GM19043 (cell line): Measurements from ENCODE around the gene CASP3.
"Not testable (repeated sequence)": the region's sequence is repeated elsewhere in the genome, so short reads cannot be mapped to it uniquely, and the experiment has no call there.

Experiments
- ATAC-seq: cut with Tn5 transposase; IDR thresholded peaks from one replicate; pipeline ENCODE4 v1.9.1; 2021; ENCODE audit warnings: low read depth; ENCODE audit not compliant: unreplicated experiment

The CASP3 gene

DNA sequence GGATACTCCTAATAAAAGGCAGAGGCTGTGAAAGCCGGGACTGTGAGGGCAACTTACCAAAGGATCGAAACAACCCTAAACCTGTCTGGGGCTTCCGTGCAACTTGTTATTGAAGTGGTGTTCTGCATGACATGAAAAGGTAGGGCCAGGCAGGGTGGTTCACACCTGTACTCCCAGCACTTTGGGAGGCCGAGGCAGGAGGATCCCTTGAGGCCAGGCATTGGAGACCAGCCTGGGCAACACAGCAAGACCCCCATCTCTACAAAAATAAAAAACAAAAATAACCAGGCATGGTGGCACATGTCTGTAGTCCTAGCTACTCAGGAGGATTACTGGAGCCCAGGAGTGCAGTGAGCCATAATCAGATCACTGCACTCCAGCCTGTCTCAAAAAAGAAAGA lies 12.3 kb downstream of the CASP3 start:
- no peak for ATAC-seq

- ATAC-seq: no peak
Measured at GRCh38 chr4:184636144-184636543, 13.1 kb downstream of the CASP3 start.

- ATAC-seq: no peak
Measured at GRCh38 chr4:184635381-184635780, 13.9 kb downstream of the CASP3 start.

DNA sequence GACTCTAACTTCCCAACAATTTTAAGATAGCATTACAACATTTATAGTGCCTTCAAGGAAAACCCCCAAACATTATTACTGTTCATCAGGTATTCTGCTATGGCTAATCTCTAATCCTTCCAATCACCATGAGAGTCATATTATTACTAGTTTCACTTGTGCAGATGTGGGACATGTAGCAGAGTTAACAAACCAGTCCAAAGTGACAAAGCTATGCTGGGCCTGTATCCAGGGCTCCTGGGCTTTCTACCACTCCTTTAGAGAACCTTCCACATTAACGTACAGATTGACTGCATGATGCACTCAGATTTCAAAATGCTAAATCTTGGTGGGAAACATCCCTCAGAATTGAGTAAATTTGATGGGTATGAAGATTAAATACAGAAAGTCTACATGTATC lies 16.4 kb downstream of the CASP3 start:
- no peak for ATAC-seq

DNA sequence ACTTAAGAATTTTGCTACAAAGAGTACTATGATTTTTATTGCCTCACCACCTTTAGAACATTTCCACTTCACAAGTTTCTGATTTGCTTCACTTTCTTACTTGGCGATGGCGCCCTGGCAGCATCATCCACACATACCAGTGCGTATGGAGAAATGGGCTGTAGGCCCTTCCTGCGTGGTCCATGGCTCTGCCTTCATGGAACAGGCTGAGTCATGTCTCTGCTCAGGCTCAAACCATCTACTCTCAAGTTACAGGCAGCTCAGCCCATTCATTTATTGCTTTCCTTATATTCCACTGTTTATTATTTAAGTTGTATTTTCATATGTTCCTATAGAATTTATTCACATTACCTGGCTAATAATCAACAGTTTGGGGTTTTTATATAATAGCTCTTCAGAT lies 21.1 kb downstream of the CASP3 start:
- ATAC-seq: no peak

GRCh38 chr4:184625783-184626596 lies 23.3 kb downstream of the CASP3 start:
- ATAC-seq: not testable (repeated sequence)

DNA sequence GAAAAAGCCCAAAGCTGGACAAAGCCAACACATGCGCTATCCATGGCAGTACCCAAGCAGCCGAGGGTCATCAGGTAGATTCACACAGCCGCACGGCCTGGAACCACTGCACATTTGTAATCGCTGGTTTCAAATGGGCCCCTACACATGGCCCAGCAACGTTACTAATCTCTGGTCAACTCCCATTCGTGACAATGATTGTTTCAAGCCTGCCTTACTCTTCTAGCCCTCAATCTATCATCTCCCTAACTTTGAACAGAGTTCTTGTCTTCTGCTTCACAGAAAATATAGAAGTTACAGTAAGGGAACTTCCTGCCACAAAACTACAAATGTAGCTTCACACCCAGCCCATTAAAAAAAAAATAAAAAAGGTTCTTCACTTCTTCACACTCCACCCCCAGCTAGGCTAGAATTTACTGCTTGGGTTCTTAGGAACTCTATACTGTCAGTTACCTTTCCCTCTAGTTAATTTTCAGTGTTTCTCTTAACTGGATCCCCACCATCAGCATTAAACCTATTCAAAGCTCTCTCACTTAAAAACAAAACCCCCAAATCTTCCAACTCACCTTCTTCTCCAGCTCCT lies 24.2 kb downstream of the CASP3 start:
- no peak for ATAC-seq

GRCh38 chr4:184624504-184624903 lies 24.7 kb downstream of the CASP3 start:
- not testable (repeated sequence) for ATAC-seq

DNA sequence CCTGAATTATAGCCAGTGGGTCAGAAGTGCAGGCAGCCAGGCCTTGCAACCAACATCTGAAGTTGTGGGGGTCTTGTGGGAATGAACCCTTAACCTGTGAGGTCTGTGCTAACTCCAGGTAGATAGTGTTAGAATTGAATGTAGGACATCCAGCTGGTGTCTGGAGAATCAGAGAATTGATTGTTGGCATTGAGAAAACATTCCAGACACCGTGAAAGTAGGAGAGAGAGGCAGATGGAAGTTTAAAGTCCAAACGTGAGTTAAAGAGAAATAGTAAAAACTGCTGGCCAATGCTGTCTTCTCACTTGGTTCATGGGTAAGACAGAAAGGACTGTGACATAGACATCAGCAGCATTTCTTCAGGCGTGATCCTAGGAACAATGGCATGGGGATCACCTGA lies 27.7 kb downstream of the CASP3 start:
- ATAC-seq: no peak

- ATAC-seq: no peak
Measured at GRCh38 chr4:184620212-184620867, 28.9 kb downstream of the CASP3 start.

- no peak for ATAC-seq
Measured at GRCh38 chr4:184617600-184618196, 31.5 kb downstream of the CASP3 start.

- peak; percentile 80 for ATAC-seq
Measured at GRCh38 chr4:184616633-184617551, 32.4 kb downstream of the CASP3 start.

DNA sequence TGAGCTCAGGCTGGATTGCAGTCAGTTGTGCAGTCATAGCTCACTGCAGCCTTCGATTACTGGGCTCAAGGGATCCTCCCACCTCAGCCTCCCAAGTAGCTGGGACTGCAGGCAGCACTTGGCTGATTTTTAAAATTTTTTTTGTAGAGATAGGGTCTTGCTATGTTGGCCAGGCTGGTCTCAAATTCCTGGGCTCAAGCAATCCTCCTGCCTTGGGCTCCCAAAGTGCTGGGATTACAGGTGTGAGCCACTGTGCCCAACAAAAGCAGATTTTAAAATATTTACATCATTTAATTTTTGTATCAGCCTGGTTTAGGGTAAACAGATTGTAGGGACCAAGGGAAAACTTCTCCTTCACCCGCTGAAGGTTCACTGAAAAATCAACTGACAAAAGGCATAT lies 33.1 kb downstream of the CASP3 start:
- not testable (repeated sequence) for ATAC-seq

DNA sequence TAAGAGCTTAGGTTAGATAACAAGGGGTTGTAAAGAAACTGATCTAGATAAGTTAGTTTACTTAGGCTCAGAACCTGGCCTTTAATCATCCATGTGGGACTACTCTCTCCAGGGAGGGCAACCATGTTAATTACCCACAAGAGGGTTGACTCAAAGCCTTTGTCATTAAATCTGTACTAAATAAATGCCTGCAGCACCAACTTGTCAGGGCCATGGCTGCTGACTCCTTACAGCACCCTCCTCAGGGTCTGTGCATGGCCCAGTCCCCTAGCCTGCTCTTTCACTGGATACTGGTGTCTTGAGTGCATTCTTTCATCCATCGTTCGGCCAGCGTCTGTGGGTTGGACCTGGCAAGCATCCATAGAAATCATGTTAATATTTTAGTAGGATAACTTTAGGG lies 34.7 kb downstream of the CASP3 start:
- ATAC-seq: no peak

DNA sequence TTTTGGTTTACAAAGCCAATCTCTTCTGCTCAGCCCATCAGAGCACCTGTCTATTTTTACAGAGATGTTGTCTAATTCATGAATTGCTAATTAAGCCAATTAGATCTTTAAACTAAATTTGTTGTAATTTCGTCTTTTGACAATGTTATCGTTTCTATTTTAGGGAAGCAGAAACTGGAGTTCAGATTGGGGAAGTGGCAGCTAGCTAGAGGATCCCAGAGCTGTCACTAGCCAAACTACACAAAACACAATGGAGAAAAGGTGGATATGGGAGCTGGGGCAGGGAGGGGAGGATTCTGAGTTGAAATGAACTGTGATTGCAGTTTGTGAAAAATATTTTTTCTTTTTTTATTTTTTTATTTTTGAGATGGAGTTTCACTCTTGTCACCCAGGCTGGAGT lies 35.8 kb downstream of the CASP3 start:
- no peak for ATAC-seq

DNA sequence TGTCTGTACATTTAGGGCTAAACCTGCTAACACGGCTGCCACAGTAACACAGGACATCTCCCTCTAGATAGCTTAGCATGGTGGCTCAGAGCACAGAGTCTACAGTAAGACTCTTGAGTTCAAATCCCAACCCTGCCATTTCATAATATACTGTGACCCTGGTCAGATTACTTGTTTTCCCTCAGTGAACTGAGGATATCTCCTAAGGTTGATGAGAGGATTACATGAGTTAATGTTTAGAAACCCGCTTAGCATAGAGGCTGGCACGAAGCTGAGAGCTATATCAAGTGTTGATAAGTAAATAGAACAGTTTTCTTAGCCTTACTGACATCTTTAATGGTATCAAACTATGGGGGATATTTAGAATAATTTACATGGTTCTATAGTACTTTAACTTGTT lies 37.2 kb downstream of the CASP3 start:
- ATAC-seq: no peak

- not testable (repeated sequence) for ATAC-seq
Measured at GRCh38 chr4:184607429-184607828, 41.8 kb downstream of the CASP3 start.

DNA sequence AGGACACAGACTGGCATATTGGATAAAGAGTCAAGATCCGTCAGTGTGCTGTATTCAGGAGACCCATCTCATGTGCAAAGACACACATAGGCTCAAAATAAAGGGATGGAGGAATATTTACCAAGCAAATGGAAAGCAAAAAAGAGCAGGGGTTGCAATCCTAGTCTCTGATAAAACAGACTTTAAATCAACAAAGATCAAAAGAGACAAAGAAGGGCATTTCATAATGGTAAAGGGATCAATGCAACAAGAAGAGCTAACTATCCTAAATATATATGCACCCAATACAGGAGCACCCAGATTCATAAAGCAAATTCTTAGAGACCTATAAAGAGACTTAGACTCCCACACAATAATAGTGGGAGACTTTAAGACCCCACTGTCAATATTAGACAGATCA lies 46.4 kb downstream of the CASP3 start:
- ATAC-seq: not testable (repeated sequence)

DNA sequence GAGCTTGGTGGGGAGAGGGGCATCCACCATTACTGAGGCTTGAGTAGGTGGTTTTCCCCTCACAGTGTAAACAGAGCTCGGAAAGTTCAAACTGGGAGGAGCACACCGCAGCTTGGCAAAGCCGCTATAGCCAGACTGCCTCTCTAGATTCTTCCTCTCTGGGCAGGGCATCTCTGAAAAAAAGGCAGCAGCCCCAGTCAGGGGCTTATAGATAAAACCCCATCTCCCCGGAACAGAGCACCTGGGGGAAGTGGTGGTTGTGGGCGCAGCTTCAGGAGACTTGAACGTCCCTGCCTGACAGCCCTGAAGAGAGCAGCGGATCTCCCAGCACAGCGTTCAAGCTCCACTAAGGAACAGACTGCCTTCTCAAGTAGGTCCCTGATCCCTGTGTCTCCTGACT lies 48.3 kb downstream of the CASP3 start:
- not testable (repeated sequence) for ATAC-seq

DNA sequence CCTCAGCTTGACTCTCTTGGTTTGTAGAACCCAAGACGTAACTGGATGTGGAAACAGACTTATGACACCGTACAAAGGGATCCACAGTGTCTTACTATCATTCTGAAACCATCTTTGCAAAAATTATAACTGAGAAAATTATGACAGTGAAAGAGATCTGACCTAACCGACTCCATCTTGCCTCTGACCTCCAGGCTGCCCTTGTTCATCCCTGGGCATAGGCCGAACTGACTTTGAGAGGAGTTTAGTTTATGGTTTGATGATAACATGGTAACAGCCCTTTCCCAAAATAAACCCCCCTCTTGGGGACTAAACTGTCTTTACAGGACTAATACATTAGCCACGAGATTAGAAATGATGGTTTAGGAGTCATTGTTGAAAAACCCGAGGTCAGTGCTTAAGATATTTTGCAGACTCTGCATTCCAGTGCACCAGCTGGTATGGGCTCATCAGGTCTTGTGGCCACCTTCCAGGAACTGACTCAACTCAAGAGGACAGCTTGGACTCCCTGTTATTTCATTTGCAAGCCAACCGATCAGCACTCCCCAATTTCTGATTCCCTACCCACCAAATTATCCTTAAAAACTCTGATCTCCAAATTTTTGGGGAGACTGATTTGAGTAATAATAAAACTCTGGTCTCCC lies 49.6 kb downstream of the CASP3 start:
- no peak for ATAC-seq
